Right atrium auricular region (tissue), 2 donors: ENCODE measurements around the gene DTX2. TPM values are rescaled to one million over a fixed set of nuclear protein-coding genes. Genes with fewer than 3 reads are reported as not detected.

Source experiments
- DNase-seq: peaks from one replicate; pipeline ENCODE4 v3.0.0-alpha.2; 2019; ENCODE audit warnings: low spot score
- H3K27ac ChIP-seq, 2 donors: fragments of 200-600 bp; sonication (generic); 1 replicate in 1 of 2; 2 replicates in 1 of 2; pipeline ENCODE4 v1.5.1; 2016 to 2019
- H3K27me3 ChIP-seq, 2 donors: fragments of 200-600 bp; sonication (generic); one replicate each; pipeline versions ENCODE4 v1.5.1 to v1.6.0; 2017 to 2019
- H3K36me3 ChIP-seq: fragments of 200-600 bp; sonication (generic); one replicate; pipeline ENCODE4 v1.5.1; 2016
- H3K4me1 ChIP-seq, 2 donors: fragments of 200-600 bp; sonication (generic); one replicate each; pipeline versions ENCODE4 v1.5.1 to v1.6.0; 2017 to 2019
- H3K4me3 ChIP-seq, 2 donors: fragments of 200-600 bp; sonication (generic); 1 replicate in 1 of 2; 2 replicates in 1 of 2; pipeline ENCODE4 v1.5.1; 2017 to 2019; ENCODE audit warnings: mild to moderate bottlenecking in 1 of 2, moderate library complexity in 1 of 2
- H3K9me3 ChIP-seq, 2 donors: fragments of 200-600 bp; sonication (generic); one replicate each; pipeline ENCODE4 v1.5.1; 2019
- total RNA-seq, 2 donors: library from RNA; depleted of rRNA; stranded (reverse); fragments of >200 nt; gene quantifications; one replicate each; pipeline ENCODE4 v1.1.0, GENCODE V29; 2016
- TF ChIP-seq, protein P1 (sequence below), 2 donors: fragments of 200-600 bp; sonication (generic); IDR thresholded peaks; one replicate each; pipeline ENCODE4 v1.5.1; 2019; ENCODE audit warnings: antibody characterized with exemption in 2 of 2

Gene DTX2
- total RNA-seq, 2 donors from 2014 or later, result 7.9 to 18.9 TPM

DNA sequence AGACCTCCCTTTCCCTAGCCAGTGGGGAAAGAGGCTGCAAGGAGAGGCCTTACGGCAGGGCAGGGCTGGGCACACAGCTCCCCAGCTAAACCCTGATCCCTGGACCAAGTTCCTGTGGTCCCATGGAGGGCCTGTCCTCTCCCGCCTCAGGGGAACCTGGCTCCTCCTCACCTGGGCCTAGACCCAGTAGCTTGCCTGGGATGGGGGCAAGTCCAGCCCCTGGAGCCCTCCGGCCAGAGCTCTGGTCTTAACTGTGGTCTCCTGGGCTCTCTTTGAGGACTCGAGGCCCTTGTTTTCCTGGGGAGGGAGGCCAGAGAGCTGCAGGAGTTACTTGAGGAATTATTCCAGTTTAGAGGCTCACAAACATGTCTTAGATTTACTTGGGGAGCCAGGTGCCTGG, 35.3 kb upstream of the DTX2 start:
- H3K9me3 ChIP-seq, result no peaks in the 10 kb centered on the region
- H3K27me3 ChIP-seq, result no peaks in the 10 kb centered on the region
- H3K4me1 ChIP-seq, result no peaks in the 10 kb centered on the region
- no peak overlapping the region for H3K4me3 ChIP-seq
- DNase-seq, result no peak
- TF ChIP-seq, protein P1, sequence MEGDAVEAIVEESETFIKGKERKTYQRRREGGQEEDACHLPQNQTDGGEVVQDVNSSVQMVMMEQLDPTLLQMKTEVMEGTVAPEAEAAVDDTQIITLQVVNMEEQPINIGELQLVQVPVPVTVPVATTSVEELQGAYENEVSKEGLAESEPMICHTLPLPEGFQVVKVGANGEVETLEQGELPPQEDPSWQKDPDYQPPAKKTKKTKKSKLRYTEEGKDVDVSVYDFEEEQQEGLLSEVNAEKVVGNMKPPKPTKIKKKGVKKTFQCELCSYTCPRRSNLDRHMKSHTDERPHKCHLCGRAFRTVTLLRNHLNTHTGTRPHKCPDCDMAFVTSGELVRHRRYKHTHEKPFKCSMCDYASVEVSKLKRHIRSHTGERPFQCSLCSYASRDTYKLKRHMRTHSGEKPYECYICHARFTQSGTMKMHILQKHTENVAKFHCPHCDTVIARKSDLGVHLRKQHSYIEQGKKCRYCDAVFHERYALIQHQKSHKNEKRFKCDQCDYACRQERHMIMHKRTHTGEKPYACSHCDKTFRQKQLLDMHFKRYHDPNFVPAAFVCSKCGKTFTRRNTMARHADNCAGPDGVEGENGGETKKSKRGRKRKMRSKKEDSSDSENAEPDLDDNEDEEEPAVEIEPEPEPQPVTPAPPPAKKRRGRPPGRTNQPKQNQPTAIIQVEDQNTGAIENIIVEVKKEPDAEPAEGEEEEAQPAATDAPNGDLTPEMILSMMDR (IDR thresholded peaks at IDR 0.05), result no peak
- no peak overlapping the region for H3K27ac ChIP-seq
- H3K36me3 ChIP-seq, result no peaks in the 10 kb centered on the region

DNA sequence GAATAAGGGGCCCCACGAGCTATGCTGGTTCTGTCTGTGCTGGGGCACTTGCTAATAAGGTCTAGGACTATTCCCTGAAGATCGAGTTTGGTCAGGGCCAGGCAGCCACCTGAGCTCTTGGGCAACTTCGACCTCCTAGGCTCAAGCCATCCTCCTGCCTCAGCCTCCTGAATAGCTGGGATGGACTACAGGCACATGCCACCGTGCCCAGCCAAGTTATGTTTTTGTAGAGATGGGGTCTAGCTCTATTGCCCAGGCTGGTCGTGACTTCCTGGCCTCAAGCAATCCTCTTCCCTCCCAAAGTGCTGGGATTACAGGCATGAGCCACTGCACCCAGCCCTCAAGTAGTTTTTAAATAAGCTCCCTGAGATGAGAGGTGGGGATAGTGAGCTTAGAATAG, 33.9 kb upstream of the DTX2 start:
- DNase-seq, result no peak
- TF ChIP-seq, protein P1 (IDR thresholded peaks at IDR 0.05), result no peak
- Histone ChIP-seq H3K27me3 (no peaks in the 10 kb centered on the region), H3K27ac (no peak overlapping the region), H3K4me1 (no peaks in the 10 kb centered on the region), H3K9me3 (no peaks in the 10 kb centered on the region), H3K36me3 (no peaks in the 10 kb centered on the region), H3K4me3 (no peak overlapping the region)

DNA sequence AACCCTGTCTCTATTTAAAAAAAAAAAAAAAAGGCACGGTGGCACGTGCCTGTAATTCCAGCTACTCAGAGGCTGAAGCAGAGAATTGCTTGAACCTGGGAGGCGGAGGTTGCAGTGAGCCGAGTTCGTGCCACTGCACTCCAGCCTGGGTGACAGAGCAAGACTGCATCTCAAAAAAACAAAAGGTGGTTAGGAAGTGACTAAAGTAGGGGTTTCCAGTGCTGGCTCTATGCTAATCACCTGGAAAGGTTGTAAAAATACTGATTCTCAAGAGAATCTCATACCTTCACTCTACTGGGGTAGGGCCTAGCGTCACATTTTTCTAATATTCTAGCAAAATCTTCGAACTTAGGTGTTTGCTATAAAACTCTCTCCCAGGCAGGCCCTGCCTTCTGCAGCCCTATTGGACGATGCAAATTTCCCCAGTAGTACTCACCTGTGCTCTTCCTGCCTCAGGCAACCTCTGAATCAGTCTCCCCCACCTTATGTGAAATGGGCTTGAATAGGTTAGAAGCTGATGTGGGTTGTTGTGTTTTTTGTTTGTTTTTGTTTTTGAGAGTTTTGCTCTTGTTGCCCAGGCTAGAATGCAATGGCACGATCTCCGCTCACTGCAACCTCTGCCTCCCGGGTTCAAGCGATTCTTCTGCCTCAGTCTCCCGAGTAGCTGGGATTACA, 33.2 kb upstream of the DTX2 start:
- no peak for DNase-seq
- no peaks in the 10 kb centered on the region for H3K4me1 ChIP-seq
- H3K27me3 ChIP-seq, result no peaks in the 10 kb centered on the region
- no peak overlapping the region for H3K4me3 ChIP-seq
- TF ChIP-seq, protein P1 (IDR thresholded peaks at IDR 0.05), result no peak
- no peak overlapping the region for H3K27ac ChIP-seq
- no peaks in the 10 kb centered on the region for H3K9me3 ChIP-seq
- H3K36me3 ChIP-seq, result no peaks in the 10 kb centered on the region

DNA sequence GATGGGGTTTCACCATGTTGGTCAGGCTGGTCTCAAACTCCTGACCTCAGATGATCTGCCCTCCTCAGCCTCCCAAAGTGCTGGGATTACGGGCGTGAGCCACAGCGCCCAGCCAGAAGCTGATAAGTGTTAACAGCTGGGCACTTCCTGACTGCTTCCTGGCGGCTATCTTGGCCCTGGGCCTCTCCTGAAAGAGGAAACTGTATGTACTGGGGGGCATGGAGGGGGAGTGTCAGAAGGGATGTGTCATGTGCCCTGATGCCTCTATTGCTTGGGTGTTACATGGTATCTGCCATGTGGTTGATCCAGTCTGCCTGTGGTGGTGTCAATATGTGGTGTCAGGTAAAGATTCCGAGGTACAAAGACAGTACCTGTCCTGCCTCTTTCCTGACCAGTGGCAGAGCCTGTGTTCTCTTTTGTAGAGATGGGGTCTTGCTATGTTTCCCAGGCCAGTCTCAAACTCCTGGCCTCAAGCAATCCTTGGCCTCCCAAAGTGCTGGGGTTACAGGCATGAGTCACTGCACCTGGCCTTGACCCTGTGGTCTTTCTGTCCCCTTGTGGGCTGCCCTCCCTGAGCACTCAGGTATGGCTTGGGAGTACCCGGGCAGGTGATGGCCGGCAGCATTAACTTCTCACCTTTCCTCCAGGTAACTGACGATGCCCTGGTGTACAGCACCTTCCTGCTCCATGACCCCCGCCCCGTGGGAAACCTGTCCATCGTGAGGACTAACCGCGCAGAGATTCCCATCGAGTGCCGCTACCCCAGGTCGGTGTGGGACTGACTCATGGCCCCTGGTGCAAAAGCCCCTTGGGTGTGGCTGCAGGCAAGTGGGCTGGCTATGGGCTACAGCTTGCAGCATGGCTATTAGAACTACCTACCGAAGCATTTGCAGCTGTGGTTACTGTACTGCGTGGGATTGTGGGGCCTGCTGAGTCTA, 32.4 kb upstream of the DTX2 start:
- TF ChIP-seq, protein P1 (IDR thresholded peaks at IDR 0.05), result no peak
- Histone ChIP-seq H3K36me3 (no peaks in the 10 kb centered on the region), H3K9me3 (no peaks in the 10 kb centered on the region), H3K4me1 (no peaks in the 10 kb centered on the region), H3K4me3 (no peak overlapping the region), H3K27ac (no peak overlapping the region), H3K27me3 (no peaks in the 10 kb centered on the region)
- DNase-seq, result no peak

DNA sequence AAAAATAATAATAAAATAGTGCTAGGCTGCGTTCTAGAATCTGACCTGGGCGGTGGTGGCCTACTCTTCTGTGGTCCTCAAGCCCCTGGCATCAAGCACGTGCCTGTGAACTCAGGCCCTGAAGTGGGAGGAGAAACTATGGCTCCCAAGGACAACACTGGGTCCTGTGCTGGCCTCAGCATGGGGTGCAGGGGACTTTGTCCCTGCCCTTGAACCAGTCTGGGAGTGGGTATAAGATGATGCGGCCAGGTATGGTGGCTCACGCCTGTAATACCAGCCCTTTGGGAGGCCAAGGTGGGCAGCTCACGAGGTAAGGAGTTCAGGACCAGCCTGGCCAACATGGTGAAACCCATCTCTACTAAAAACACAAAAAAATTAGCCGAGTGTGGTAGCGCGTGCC, 31.3 kb upstream of the DTX2 start:
- DNase-seq, result no peak
- TF ChIP-seq, protein P1 (IDR thresholded peaks at IDR 0.05), result no peak
- H3K36me3 ChIP-seq, result no peaks in the 10 kb centered on the region
- H3K27me3 ChIP-seq, result no peaks in the 10 kb centered on the region
- no peaks in the 10 kb centered on the region for H3K9me3 ChIP-seq
- H3K4me1 ChIP-seq, result no peaks in the 10 kb centered on the region
- H3K27ac ChIP-seq, result no peak overlapping the region
- H3K4me3 ChIP-seq, result no peak overlapping the region
